Posterior cingulate gyrus (tissue), 11 donors: ENCODE results near the gene CHST8.
"Not testable (repeated sequence)": the region's sequence is repeated elsewhere in the genome, so short reads cannot be mapped to it uniquely, and the experiment has no call there.

ENCODE experiments used
- DNase-seq, 10 donors: peaks; one replicate each; pipeline versions ENCODE4 v3.0.0 to v3.0.0-alpha.2; 2020 to 2021; ENCODE audit warnings: mixed read lengths in 3 of 10
- intact Hi-C: fragments of 100-400 bp; cut with DNase I; formaldehyde crosslinking; loops from one replicate; pipeline ENCODE4 v1.15.1; 2023

CHST8 gene

DNA sequence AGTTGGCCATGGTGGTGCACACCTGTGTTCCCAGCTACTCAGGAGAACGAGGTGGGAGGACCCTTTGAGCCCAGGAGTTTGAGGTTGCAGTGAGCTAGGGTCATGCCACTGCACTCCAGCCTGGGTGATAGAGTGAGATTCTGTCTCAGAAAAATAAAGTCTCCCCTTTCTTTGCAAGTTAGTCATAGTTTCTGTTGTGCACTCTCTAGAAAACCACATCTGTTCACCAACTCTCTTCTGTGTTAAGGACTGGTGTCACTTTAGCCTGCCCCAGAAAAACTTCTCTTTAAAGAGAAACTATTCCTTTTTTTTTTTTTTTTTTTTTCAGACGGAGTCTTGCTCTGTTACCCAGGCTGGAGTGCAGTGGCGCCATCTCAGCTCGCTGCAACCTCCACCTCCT, 4.9 kb upstream of the CHST8 start:
- no peak for DNase-seq
- intact Hi-C loops: no loop called here

- intact Hi-C loops, DNase-seq: not testable (repeated sequence)
Measured at GRCh38 chr19:33618363-33618762, 3.4 kb upstream of the CHST8 start.

- peak in 2 of 10 donors; percentile 46 to 65 for DNase-seq
- intact Hi-C loops: no loop called here
Measured at GRCh38 chr19:33618884-33619283, 2.9 kb upstream of the CHST8 start.

DNA sequence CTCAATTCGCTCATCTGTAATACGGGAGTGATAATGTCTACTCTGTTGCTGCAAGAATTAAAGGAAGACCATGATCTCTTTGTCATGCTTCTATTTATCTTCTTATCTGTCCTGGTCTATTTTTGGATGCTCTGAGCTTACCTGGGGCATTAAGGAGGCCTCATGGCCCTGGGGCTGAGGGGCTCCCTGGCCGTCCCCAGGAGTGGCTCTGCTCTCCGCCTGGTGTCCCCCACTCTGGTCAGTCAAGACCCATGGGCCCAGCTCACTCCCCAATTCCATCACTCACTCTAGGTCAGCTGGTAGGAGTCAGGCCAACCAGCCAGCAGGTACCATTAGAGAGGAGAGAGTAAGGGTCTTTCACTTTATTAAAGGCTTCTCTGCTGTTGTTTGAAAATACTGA, 1.1 kb upstream of the CHST8 start:
- DNase-seq: peak in 2 of 10 donors; percentile 17 to 41
- intact Hi-C loops: no loop called here

GRCh38 chr19:33621065-33621785, 528 bp upstream of the CHST8 start:
- DNase-seq: peak in 2 of 10 donors; percentile 66 to 78
- intact Hi-C loops: no loop called here

DNA sequence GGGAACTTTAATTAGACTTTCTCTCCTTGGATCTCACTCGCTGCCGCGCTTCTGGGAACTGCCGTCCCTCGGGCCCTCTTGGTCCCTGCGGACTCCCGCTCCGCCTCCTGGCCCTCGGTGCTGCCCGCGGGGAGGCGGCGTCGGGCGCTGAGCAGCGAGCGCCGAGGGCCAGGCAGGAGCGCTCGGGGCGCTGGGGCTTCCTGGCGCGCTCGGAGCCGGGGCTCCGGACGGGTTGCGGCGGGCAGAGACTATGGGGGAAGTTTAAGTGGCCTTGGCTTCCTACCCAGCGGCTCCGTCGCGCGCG, 704 bp downstream of the CHST8 start:
- peak in 1 of 10 donors; percentile 72 for DNase-seq
- intact Hi-C loops: no loop called here

GRCh38 chr19:33622809-33623511, 1.2 kb downstream of the CHST8 start:
- peak in 2 of 10 donors; percentile 80 to 82 for DNase-seq
- intact Hi-C loops: no loop called here

GRCh38 chr19:33624586-33624985, 2.8 kb downstream of the CHST8 start:
- intact Hi-C loops: no loop called here
- peak in 1 of 10 donors; percentile 8 for DNase-seq

DNA sequence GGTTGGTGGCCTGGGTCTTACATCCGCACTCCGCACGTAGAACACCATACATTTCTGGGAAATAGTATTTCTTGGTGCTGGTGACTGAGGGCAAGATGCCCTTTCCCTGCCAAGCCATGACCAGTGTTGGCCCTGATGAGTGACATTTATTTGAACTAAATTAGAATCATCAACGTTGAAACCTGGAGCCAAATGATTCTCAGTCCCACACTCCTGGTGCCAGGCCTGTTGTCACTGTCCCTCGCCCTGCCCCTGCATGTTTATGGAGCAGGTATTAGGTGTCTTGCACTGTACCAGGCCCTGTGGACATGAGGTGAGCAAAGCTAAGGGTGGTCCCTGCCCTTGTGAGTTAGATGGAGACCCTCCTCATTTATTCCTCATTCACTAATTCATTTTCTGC, 5.8 kb downstream of the CHST8 start:
- DNase-seq: peak in 1 of 10 donors; percentile 58
- intact Hi-C loops: no loop called here

DNA sequence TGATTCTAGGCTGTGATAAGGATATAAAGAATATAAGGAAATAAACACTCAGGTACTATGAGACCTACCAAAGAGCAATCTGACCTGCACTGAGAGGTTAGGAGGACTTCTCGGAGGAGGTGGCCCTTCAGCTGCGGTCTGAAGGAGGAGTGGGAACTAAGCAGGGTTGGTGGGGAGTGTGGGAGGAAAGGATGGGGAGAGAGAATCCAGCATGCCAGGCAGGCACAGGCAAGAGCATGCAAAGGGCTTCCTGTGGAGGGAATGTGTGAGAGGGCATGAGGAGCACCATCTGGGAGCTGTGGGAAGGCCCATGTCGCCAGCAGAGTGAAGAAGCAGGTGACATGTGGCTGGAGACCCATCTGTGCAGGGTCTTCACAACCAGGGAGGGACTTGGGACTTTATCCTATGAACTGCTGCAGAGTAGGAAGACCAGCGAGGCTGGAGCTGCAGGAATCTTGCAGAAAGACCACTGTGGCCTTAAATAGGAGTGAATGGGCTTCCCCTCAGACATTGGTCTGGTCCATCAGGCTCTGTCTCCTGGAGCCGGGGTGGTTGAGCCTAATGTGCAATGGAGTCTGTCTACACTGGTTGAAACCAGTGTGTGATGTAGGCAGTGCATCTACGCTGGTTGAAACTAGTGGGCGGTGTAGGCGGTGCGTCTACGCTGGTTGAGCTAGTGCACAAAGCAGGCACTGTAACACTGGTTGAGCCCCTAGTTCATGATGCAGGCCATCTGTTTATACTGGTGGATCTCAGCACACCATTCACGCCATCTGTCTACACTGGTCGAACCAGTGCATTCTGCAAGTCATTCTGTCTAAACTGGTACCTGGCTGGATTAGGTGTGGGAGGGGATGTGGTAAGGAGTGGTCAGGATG, 6.4 kb downstream of the CHST8 start:
- intact Hi-C loops: no loop called here
- peak in 1 of 10 donors; percentile 36 for DNase-seq

DNA sequence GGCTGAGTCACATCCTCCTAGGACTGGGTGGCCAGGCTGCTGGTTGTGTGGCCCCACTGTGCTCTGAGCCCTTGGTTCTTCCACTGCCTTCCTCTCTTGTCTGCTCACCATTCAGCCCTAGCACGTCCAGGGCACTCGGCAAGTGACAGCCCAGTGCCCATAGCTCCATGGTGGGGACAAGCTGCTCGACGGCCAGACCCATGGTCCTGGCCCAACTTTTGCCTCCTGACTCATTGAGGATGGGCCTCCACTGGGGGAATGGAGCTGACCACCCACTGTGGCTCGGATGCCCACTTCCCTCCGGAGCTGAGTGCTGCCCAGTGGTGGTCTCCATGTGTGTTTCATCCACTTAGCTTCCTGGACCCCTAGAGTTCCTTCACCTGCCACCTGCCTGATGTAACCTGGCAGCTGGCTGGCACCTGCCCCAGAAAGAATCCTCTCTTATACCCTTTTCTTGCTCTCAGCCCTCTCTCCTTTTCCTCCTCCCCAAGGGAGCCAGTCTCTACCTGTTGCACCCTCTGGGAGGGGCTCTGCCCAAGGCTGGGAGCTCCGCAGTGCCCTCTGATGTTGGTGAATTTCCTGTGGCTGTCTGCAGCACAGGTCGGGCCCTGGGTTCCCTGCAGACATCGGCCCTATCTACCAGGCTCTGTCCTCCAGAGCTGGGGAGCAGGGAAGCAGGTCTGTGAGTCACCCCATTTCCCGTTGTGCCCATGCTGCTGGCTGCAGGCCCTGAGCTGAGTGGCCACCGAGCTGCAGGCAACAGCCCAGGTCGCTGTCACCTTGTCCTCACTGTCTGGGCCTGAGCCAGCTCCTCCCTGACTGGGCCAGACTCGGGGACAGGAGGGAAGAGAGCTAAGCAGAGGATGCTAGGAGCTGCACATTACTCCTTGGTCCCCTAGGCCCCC, 7.4 kb downstream of the CHST8 start:
- DNase-seq: peak in 1 of 10 donors; percentile 67
- intact Hi-C loops: no loop called here

DNA sequence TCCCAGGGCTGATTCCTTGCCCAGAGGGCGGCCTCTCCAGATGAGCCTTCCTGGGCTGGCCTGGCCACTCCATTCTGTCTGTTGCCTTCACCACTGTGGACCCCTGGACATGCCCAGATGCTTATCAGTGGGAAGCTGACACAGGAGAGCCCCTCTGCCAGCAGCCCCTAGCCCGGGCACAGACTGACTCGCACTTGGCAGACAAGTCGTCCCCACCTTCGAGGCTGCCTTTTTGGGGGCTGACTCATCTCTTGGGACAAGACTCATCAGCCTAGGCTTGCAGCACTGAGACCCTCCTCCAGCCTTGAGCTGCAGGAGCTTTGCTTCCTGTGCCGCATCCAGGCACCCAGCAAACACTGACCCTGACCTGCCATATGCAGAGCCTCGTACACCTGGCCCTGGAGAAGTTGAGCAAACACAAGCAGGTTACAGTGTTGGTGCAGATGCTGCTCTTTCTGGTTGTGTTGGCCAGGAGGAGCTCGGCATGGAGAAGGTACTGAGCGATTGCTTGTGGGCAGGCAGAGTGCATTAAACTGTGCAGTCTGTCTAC, 8.1 kb downstream of the CHST8 start:
- intact Hi-C loops: no loop called here
- no peak for DNase-seq

DNA sequence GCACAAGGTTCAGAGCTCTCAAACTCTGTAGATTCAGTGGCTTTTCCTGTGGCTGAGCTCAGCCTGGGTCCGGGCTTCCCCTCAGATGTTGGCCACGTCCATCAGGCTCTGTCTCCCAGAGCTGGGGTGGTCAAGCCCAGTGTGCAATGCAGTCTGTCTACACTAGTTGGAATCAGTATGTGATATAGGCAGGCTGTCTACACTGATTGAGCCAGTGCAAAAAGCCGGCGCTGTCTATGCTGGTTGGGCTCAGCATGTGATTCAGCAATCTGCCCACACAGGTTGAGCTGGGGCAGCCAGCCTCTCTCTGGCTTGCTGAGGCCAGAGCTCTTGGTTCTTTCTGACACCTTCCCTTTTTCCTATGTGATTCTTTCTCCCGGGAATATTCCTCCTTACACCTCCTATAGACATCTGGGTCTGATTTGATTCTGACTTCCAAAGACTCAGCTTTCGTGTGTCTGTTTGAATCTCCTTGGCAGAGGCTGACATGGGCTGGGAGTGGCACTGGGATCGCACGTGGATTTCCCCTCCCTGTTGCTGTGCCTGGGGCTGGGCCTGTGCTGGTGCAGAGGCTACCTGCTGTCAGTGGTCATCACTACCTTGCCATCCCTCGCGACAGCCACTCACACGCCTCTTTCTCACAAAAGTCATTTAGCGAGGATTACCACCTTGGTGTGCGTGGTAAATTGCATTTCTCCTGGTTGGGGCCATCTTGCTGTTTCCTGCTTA, 9.3 kb downstream of the CHST8 start:
- peak in 1 of 10 donors; percentile 64 for DNase-seq
- intact Hi-C loops: no loop called here

DNA sequence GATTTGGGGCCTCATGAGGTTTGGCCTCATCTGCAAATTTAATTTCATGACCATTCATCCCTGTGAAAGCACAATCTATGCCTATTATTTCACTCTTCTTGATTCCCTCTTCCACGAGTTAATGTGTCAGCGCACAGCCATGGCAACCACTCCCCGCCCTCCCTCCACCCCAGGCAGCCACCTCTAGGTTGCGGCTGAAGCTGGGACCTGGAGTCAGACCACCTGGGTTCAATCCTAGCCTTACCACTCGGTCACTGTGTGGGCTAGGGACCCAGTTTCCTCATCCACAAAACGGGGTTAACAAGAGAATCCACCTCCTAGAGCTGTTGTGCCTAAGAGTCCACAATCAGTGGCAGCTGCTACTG, 9.8 kb downstream of the CHST8 start:
- DNase-seq: peak in 2 of 10 donors; percentile 29 to 40
- intact Hi-C loops: no loop called here

DNA sequence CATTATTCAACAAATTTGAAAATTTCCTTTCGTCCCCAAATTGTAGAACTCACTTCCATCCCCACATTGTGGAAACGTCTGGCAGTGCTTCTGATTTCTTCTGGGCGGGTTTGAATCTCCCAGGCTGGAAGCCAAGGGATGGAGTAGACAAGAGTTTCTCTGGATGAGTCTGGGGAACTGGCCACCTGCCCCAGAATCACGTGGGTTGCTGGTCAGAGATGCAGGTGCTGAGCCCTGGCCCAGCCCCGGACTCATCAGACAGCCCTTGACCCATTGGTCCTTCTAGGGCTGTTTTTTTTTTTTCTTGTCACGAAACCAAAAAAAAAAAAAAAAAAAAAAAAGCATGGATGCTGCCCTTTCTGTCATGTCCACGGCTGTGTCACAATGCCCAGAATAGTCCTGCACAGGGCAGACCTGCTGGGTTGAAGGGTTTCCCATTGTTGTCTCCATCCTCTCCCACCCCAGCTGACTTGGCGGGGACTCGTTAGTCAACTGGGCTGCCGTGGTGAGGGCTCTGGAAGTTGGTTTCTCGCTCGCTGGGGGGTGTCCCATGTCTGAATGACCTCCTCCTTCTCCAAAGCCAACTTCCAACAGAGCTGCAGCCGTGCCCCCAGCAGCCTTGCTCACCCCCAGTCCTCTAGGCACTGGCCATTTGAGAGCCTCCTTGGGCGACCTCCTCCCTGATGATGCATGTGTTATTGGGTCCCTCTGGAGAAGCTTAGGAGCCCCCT, 12.8 kb downstream of the CHST8 start:
- peak in 1 of 10 donors; percentile 63 for DNase-seq
- intact Hi-C loops: no loop called here

DNA sequence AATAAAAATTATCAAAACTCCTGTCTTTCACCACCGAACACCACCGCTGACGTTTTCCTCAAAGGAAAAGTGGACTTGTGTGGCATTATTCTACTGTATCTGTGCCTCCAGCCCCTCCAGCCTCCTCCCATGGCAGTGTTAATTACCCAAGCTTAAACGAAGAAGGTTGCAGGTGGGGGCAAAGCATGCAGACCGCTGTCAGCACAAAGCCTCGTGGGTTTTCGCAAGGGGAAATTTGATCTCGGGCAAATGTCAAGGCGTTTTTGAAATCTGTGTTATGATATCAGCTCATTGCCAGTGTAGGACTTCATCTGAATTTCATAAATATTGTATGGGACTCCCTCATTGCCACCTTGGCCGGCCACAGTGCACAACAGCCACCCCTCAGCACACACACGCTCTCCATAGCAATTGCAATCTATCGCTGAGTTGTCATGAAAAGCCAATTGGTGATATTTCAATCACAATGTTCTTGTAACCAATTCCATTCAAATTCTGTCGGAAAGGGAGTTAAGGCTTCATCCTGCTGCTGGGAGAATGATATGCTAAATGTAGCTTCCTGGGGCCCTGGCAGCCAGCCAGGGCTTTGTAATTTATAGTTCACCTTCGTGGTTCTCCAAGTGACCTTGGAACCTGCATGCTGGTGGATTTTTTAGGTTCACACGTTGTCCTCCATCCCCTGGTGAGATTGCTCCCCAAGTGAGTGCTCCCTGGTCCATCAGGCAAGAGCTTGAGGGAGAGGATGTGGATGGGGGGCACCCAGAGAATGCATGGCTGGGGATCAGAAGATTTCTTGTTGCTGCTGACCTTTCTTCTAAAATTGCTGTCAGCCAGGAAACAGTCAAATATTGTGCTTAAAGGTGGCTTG, 16.6 kb downstream of the CHST8 start:
- peak in 2 of 10 donors; percentile 21 to 41 for DNase-seq
- intact Hi-C loops: no loop called here

GRCh38 chr19:33639035-33639681, 17.4 kb downstream of the CHST8 start:
- intact Hi-C loops: no loop called here
- peak in 2 of 10 donors; percentile 15 to 52 for DNase-seq
